NB4 (cell line): ENCODE results near the gene SLC26A6.

Experiments used
- CTCF ChIP-seq: IDR thresholded peaks from one replicate; pipeline ENCODE4 v1.5.1; 2012; ENCODE audit warnings: low read depth, low read length
- MAX ChIP-seq: IDR thresholded peaks from 2 replicates; pipeline ENCODE4 v1.6.1; 2011; ENCODE audit warnings: low read depth, low read length

GRCh38 chr3:48682786-48683185 is 47.5 kb upstream of the SLC26A6 start:
- no peak for TF ChIP-seq CTCF
- TF ChIP-seq MAX, result no peak
